Lung (tissue), 12 donors: Measurements from ENCODE around the gene ANTXR1. TPM values are rescaled to one million over a fixed set of nuclear protein-coding genes. Genes with fewer than 3 reads are reported as not detected.

ENCODE experiments used
- ATAC-seq: fragments of 200-7000 bp; cut with Tn5 transposase; one replicate; pipeline ENCODE4 v1.9.1; 2020; ENCODE audit warnings: moderate number of reproducible peaks; ENCODE audit not compliant: insufficient read depth, low FRiP score
- DNase-seq, 3 donors: peaks; one replicate each; pipeline ENCODE4 v3.0.0-alpha.2; 2013 to 2017
- H3K27ac ChIP-seq, 2 donors: one replicate each; pipeline ENCODE4 v1.5.1; 2013; ENCODE audit warnings: mild to moderate bottlenecking in 2 of 2, moderate library complexity in 2 of 2, control low read depth in 1 of 2, inconsistent platforms in 1 of 2, low read depth in 1 of 2, low read length in 1 of 2
- H3K27me3 ChIP-seq, 3 donors: one replicate each; pipeline ENCODE4 v1.5.1; 2013; ENCODE audit warnings: low read length in 2 of 3; ENCODE audit not compliant: control insufficient read depth in 3 of 3, insufficient read depth in 3 of 3
- H3K36me3 ChIP-seq, 4 donors: one replicate each; pipeline ENCODE4 v1.5.1; 2013; ENCODE audit warnings: low read length in 4 of 4, mild to moderate bottlenecking in 1 of 4, moderate library complexity in 1 of 4; ENCODE audit not compliant: control insufficient read depth in 4 of 4, insufficient read depth in 4 of 4
- H3K4me1 ChIP-seq, 5 donors: one replicate each; pipeline ENCODE4 v1.5.1; 2013; ENCODE audit warnings: low read length in 5 of 5, mild to moderate bottlenecking in 2 of 5, moderate library complexity in 1 of 5; ENCODE audit not compliant: control insufficient read depth in 5 of 5, insufficient read depth in 5 of 5
- H3K4me3 ChIP-seq: one replicate; pipeline ENCODE4 v1.5.1; 2013; ENCODE audit warnings: mild to moderate bottlenecking, control low read depth, moderate library complexity
- H3K9ac ChIP-seq, 2 donors: one replicate each; pipeline ENCODE4 v1.5.1; 2013; ENCODE audit warnings: low read length in 2 of 2, control low read depth in 1 of 2; ENCODE audit not compliant: insufficient read depth in 1 of 2
- H3K9me3 ChIP-seq, 4 donors: one replicate each; pipeline ENCODE4 v1.5.1; 2013; ENCODE audit warnings: low read length in 3 of 4, mild to moderate bottlenecking in 1 of 4, moderate library complexity in 1 of 4; ENCODE audit not compliant: control insufficient read depth in 4 of 4, insufficient read depth in 3 of 4
- WGBS, 2 donors: extraction: QIAGEN DNeasy Blood & Tissue Kit; methylation state at CpG; one replicate each; pipeline ENCODE4 v1.1.7; 2013; 5-methylcytosine and 5-hydroxymethylcytosine counted together
- polyA plus RNA-seq, 2 donors: library from polyadenylated mRNA; stranded (reverse); fragments of 200-250 nt; gene quantifications; one replicate each; pipeline ENCODE4 v1.2.1, GENCODE V29; 2013
- total RNA-seq, 2 donors: library from RNA; depleted of rRNA in 1 of 2; stranded (reverse); fragments of >200 nt in 1 of 2; gene quantifications; one replicate each; pipeline ENCODE4 v1.2.1, GENCODE V29; 2014 to 2021
- TF ChIP-seq, protein P1 (sequence below): IDR thresholded peaks from 2 replicates; pipeline ENCODE4 v1.5.1; 2012; ENCODE audit warnings: mild to moderate bottlenecking; ENCODE audit errors: control extremely low read depth, extremely low read depth
- donor health status: control.
- donor health status: control.
- donor health status: Bipolar disorder and iron deficiency.
- donor health status: healthy.
- donor health status: DM: yes; HTN: yes; CAD: no.

The ANTXR1 gene
- total and polyA plus RNA-seq, 4 donors, result 13.4 to 81.0 (median 34.8) TPM

DNA sequence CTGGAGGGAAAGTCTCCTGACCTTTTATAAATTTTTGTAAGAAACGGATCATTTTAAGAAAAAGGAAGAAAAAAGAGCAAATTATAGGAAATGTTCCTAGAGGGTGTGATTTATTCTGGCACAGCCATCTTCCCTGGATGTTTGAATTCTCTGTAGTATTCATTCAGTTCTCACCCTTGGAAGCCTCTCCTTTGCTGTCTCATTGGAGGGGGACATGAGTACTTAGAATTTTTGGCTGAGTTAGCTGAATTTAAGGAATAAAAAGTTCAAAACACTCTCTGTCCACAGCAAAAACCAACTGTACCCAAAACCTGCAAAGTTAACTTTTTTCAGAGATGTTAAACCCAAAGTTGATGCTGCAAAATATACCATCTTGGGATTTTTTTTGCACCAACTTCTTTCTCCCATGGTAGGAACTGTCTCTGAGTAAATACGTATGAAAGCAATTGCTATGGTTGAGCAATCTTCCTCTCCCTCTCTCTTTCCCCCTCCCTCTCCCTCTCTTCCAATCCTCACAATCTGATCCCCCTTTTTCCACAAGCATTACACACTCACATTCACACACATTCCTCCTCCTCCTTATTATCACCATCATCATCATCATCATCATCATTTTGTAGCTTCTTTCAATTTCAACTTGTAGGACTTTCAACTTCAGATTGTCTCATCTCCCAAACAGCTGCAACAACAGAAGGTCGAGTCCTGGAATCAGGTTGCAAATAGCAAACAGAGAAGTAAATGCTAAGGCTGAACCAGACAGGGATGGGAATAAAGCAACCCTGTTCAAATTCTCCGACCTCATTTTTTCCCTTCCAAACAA is 190.4 kb downstream of the ANTXR1 start:
- no peaks in the 10 kb centered on the region for H3K27me3 ChIP-seq
- peak in 1 of 3 donors; percentile 39 for DNase-seq
- H3K27ac ChIP-seq, result no peak overlapping the region
- no peaks in the 10 kb centered on the region for H3K9me3 ChIP-seq
- TF ChIP-seq, protein P1, sequence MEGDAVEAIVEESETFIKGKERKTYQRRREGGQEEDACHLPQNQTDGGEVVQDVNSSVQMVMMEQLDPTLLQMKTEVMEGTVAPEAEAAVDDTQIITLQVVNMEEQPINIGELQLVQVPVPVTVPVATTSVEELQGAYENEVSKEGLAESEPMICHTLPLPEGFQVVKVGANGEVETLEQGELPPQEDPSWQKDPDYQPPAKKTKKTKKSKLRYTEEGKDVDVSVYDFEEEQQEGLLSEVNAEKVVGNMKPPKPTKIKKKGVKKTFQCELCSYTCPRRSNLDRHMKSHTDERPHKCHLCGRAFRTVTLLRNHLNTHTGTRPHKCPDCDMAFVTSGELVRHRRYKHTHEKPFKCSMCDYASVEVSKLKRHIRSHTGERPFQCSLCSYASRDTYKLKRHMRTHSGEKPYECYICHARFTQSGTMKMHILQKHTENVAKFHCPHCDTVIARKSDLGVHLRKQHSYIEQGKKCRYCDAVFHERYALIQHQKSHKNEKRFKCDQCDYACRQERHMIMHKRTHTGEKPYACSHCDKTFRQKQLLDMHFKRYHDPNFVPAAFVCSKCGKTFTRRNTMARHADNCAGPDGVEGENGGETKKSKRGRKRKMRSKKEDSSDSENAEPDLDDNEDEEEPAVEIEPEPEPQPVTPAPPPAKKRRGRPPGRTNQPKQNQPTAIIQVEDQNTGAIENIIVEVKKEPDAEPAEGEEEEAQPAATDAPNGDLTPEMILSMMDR, result no peak
- peaks cover 0 to 16% (median 0%) of the 10 kb centered on the region in 5 donors for H3K4me1 ChIP-seq
- WGBS, 2 donors, result 70 to 78% methylated on average over 4 of the region's 4 CpGs
- no peak overlapping the region for H3K9ac ChIP-seq
- no peak overlapping the region for H3K4me3 ChIP-seq
- no peak for ATAC-seq
- peaks cover 0 to 12% (median 7%) of the 10 kb centered on the region in 4 donors for H3K36me3 ChIP-seq

DNA sequence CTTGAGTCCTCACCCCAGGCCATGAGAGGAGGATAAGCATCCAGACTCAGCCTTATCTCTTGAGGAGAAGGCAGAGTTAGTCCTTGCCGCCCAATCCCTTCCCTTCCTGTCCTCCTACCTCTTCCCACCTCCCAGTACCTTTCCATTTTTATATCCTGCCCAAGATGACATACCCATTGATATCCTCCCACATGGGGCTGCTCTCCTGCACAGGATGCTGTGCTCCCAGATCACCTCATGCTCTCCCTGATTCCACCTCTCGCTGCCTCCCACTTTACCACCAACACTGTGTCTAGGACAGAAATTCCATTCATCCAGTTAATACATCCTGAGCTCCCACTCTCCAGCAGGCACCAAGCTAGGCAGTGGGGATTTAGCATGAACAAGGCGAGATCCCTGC is 191.7 kb downstream of the ANTXR1 start:
- peaks cover 0 to 14% (median 0%) of the 10 kb centered on the region in 5 donors for H3K4me1 ChIP-seq
- ATAC-seq, result no peak
- WGBS, 2 donors, result 94 to 95% methylated on average over 3 of the region's 3 CpGs
- TF ChIP-seq, protein P1, result no peak
- no peak overlapping the region for H3K4me3 ChIP-seq
- DNase-seq, result no peak
- no peak overlapping the region for H3K9ac ChIP-seq
- no peaks in the 10 kb centered on the region for H3K27me3 ChIP-seq
- H3K27ac ChIP-seq, result no peak overlapping the region
- peaks cover 0 to 12% (median 7%) of the 10 kb centered on the region in 4 donors for H3K36me3 ChIP-seq
- H3K9me3 ChIP-seq, result no peaks in the 10 kb centered on the region

DNA sequence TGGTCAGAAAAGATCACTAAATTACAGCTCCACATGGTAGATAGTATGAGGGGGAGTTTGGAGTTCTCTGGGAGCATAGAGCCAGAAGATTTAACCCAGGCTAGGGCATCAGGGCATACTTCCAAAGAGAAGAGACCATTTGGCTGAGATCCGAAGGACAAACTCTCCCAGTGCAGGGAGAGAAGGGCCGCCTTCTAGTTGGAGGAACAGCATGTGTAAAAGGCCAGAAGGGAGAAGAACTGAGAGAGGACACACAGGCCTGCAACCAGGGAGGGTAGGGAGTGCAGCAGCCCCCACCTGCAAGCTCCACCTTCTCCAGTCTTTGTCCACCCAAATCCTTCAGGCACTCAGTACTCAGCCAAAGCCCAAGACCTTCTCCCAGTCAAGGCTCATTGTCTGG is 192.1 kb downstream of the ANTXR1 start:
- no peak for ATAC-seq
- H3K27ac ChIP-seq, result no peak overlapping the region

More for the DNA sequence above, 192.1 kb downstream of the ANTXR1 start:
- Histone ChIP-seq H3K9me3 (no peaks in the 10 kb centered on the region), H3K27me3 (no peaks in the 10 kb centered on the region), H3K4me3 (no peak overlapping the region), H3K4me1 (peaks cover 0 to 10% (median 0%) of the 10 kb centered on the region in 5 donors), H3K9ac (no peak overlapping the region), H3K36me3 (peaks cover 0 to 13% (median 6%) of the 10 kb centered on the region in 4 donors)
- DNase-seq, result no peak
- WGBS, 2 donors, result 84 to 93% methylated on average over 2 of the region's 2 CpGs
- TF ChIP-seq, protein P1, result no peak
